HepG2 (cell line): ENCODE data around the gene CDK3. TPM values are rescaled to one million over a fixed set of nuclear protein-coding genes. Genes with fewer than 3 reads are reported as not detected.
A peak's percentile ranks its signal among the peaks of the same experiment; 100 is the strongest.

ENCODE experiments used
- FOXK2 ChIP-seq: fragments of 450-650 bp; IDR thresholded peaks from 2 replicates; pipeline ENCODE4 v1.6.1; 2016
- KMT2B ChIP-seq: IDR thresholded peaks from 2 replicates; pipeline ENCODE4 v1.6.1; 2016; ENCODE audit warnings: missing genetic modification reagents, missing compliant biosample characterization
- NR1H2 ChIP-seq: sonication (generic); formaldehyde crosslinking; IDR thresholded peaks from 2 replicates; pipeline ENCODE4 v1.8.1; 2022; ENCODE audit warnings: low read depth, missing genetic modification reagents, borderline replicate concordance
- PAX8 ChIP-seq: sonication (generic); formaldehyde crosslinking; IDR thresholded peaks from 2 replicates; pipeline ENCODE4 v1.8.0; 2022; ENCODE audit warnings: mild to moderate bottlenecking, missing genetic modification reagents, borderline replicate concordance
- RXRB ChIP-seq: IDR thresholded peaks from 2 replicates; pipeline ENCODE4 v1.6.1; 2016; ENCODE audit warnings: borderline replicate concordance, missing genetic modification reagents, missing compliant biosample characterization
- SOX13 ChIP-seq, 3 experiments: fragments of 450-650 bp in 1 of 3; sonication (generic) in 1 of 3; formaldehyde crosslinking in 1 of 3; IDR thresholded peaks in 2 of 3; conservative IDR thresholded peaks in 1 of 3; 2 replicates each; pipeline versions ENCODE4 v1.5.0 to v1.6.1; 2016 to 2020; ENCODE audit warnings: antibody characterized with exemption in 1 of 3, mild to moderate bottlenecking in 1 of 3, missing compliant biosample characterization in 1 of 3, missing genetic modification reagents in 1 of 3, moderate library complexity in 1 of 3
- SUZ12 ChIP-seq: fragments of 150-350 bp; IDR thresholded peaks from 2 replicates; pipeline ENCODE4 v1.6.1; 2014; ENCODE audit warnings: low read depth, low read length
- polyA plus RNA-seq, 8 experiments: library from polyadenylated mRNA; depleted of rRNA in 3 of 8; stranded (reverse) in 7 of 8; unstranded in 1 of 8; fragments of >200 nt; fragmentation: Illumina TruSeq in 4 of 8; extraction: Trizol in 4 of 8; gene quantifications; 2 replicates each; pipeline versions ENCODE4 v1.2.1 to v1.2.3, GENCODE V29; 2011 to 2016; ENCODE audit warnings: low read depth in 4 of 8, missing spikeins in 1 of 8, mixed read lengths in 1 of 8; ENCODE audit not compliant: insufficient read depth in 1 of 8
- total RNA-seq, 5 experiments: library from RNA; depleted of rRNA; stranded (reverse); fragments of >200 nt; fragmentation: Illumina TruSeq; extraction: Trizol; gene quantifications; 2 replicates each; pipeline ENCODE4 v1.2.3, GENCODE V29; 2016; ENCODE audit warnings: low read depth in 1 of 5
- TF ChIP-seq, protein P1 (sequence below): sonication (generic); formaldehyde crosslinking; IDR thresholded peaks from 2 replicates; pipeline ENCODE4 v1.5.1; 2020; ENCODE audit warnings: mild to moderate bottlenecking, missing genetic modification reagents
- TF ChIP-seq, protein P2 (sequence below): sonication (generic); formaldehyde crosslinking; IDR thresholded peaks from 2 replicates; pipeline ENCODE4 v1.8.0; 2022; ENCODE audit warnings: mild to moderate bottlenecking, missing genetic modification reagents, moderate library complexity
- TF ChIP-seq, protein P3 (sequence below), 2 experiments: fragments of 450-650 bp in 1 of 2; sonication (generic) in 1 of 2; formaldehyde crosslinking; IDR thresholded peaks; 2 replicates each; pipeline versions ENCODE4 v1.5.0 to v1.8.0; 2020 to 2022; ENCODE audit warnings: mild to moderate bottlenecking in 1 of 2, missing genetic modification reagents in 1 of 2
- TF ChIP-seq, protein P4 (sequence below): sonication (generic); formaldehyde crosslinking; IDR thresholded peaks from 2 replicates; pipeline ENCODE4 v1.4.0; 2020; ENCODE audit warnings: low read depth, mild to moderate bottlenecking, missing genetic modification reagents
- TF ChIP-seq, protein P5 (sequence below): sonication (generic); formaldehyde crosslinking; IDR thresholded peaks from 2 replicates; pipeline ENCODE4 v1.4.0; 2020; ENCODE audit warnings: missing genetic modification reagents
- TF ChIP-seq, protein P6 (sequence below): sonication (generic); formaldehyde crosslinking; IDR thresholded peaks from 2 replicates; pipeline ENCODE4 v1.4.0; 2020; ENCODE audit warnings: missing genetic modification reagents, mild to moderate bottlenecking, borderline replicate concordance
- TF ChIP-seq, protein P7 (sequence below): sonication (generic); formaldehyde crosslinking; IDR thresholded peaks from 2 replicates; pipeline ENCODE4 v1.4.0; 2020; ENCODE audit warnings: missing genetic modification reagents, borderline replicate concordance

Gene CDK3
- total and polyA plus RNA-seq, 2 of the 13 experiments (the other 11 are each of a cell fraction or from before 2014, with no cell fraction given), result 5.8 to 11.4 TPM

DNA sequence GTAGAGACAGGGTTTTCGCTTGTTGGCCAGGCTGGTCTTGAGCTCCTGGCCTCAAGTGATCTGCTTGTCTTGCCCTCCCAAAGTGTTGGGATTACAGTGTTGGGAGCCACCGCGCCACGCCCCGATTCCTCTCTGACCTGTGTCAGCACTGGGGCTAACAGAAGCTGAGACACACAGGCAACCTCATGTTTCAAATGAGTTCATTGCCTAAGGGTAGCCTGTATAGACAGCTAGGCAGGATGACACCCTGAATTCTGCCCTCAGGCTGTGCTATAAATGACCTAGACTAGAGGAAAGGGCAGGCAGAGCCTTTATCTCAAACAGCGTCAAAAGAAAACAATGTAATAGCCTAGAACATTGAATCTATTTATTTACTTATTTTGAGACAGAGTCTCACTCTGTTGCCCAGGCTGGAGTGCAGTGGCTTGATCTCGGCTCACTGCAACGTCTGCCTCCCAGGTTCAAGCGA, 2.3 kb upstream of the CDK3 start (continued):
- TF ChIP-seq FOXK2 (no peak), RXRB (CRISPR knock-in tag) (peak; percentile 85), KMT2B (CRISPR knock-in tag) (no peak), NR1H2 (no peak), SOX13 (IDR thresholded peaks at IDR 0.05) (no peak), SOX13 (CRISPR knock-in tag; conservative IDR thresholded peaks at IDR 0.05 in 1 of 2, IDR thresholded peaks at IDR 0.05 in 1 of 2) (peak in 1 of 2 experiments; percentile 58; a peak in 2 of 4 replicates), PAX8 (CRISPR knock-in tag) (0 out of 2 replicates have a peak, but pooled peaks have one; percentile 69), SUZ12 (no peak)
- TF ChIP-seq, protein P1, sequence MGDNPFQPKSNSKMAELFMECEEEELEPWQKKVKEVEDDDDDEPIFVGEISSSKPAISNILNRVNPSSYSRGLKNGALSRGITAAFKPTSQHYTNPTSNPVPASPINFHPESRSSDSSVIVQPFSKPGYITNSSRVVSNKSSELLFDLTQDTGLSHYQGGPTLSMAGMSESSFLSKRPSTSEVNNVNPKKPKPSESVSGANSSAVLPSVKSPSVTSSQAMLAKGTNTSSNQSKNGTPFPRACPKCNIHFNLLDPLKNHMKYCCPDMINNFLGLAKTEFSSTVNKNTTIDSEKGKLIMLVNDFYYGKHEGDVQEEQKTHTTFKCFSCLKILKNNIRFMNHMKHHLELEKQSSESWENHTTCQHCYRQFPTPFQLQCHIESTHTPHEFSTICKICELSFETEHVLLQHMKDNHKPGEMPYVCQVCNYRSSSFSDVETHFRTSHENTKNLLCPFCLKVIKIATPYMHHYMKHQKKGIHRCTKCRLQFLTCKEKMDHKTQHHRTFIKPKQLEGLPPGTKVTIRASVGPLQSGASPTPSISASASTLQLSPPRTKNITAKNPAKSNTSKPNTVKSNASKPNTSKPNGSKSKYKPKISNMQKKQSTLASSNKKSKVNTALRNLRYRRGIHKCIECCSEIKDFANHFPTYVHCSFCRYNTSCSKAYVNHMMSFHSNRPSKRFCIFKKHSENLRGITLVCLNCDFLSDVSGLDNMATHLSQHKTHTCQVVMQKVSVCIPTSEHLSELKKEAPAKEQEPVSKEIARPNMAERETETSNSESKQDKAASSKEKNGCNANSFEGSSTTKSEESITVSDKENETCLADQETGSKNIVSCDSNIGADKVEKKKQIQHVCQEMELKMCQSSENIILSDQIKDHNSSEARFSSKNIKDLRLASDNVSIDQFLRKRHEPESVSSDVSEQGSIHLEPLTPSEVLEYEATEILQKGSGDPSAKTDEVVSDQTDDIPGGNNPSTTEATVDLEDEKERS, result no peak
- TF ChIP-seq, protein P2, sequence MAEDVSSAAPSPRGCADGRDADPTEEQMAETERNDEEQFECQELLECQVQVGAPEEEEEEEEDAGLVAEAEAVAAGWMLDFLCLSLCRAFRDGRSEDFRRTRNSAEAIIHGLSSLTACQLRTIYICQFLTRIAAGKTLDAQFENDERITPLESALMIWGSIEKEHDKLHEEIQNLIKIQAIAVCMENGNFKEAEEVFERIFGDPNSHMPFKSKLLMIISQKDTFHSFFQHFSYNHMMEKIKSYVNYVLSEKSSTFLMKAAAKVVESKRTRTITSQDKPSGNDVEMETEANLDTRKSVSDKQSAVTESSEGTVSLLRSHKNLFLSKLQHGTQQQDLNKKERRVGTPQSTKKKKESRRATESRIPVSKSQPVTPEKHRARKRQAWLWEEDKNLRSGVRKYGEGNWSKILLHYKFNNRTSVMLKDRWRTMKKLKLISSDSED (CRISPR knock-in tag), result no peak
- TF ChIP-seq, protein P3, sequence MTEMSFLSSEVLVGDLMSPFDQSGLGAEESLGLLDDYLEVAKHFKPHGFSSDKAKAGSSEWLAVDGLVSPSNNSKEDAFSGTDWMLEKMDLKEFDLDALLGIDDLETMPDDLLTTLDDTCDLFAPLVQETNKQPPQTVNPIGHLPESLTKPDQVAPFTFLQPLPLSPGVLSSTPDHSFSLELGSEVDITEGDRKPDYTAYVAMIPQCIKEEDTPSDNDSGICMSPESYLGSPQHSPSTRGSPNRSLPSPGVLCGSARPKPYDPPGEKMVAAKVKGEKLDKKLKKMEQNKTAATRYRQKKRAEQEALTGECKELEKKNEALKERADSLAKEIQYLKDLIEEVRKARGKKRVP (CRISPR knock-in tag; IDR thresholded peaks at IDR 0.05), result no peak
- TF ChIP-seq, protein P4, sequence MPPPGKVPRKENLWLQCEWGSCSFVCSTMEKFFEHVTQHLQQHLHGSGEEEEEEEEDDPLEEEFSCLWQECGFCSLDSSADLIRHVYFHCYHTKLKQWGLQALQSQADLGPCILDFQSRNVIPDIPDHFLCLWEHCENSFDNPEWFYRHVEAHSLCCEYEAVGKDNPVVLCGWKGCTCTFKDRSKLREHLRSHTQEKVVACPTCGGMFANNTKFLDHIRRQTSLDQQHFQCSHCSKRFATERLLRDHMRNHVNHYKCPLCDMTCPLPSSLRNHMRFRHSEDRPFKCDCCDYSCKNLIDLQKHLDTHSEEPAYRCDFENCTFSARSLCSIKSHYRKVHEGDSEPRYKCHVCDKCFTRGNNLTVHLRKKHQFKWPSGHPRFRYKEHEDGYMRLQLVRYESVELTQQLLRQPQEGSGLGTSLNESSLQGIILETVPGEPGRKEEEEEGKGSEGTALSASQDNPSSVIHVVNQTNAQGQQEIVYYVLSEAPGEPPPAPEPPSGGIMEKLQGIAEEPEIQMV, result no peak
- TF ChIP-seq, protein P5, sequence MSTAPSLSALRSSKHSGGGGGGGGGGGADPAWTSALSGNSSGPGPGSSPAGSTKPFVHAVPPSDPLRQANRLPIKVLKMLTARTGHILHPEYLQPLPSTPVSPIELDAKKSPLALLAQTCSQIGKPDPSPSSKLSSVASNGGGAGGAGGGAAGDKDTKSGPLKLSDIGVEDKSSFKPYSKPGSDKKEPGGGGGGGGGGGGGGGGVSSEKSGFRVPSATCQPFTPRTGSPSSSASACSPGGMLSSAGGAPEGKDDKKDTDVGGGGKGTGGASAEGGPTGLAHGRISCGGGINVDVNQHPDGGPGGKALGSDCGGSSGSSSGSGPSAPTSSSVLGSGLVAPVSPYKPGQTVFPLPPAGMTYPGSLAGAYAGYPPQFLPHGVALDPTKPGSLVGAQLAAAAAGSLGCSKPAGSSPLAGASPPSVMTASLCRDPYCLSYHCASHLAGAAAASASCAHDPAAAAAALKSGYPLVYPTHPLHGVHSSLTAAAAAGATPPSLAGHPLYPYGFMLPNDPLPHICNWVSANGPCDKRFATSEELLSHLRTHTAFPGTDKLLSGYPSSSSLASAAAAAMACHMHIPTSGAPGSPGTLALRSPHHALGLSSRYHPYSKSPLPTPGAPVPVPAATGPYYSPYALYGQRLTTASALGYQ (CRISPR knock-in tag), result no peak
- TF ChIP-seq, protein P6, sequence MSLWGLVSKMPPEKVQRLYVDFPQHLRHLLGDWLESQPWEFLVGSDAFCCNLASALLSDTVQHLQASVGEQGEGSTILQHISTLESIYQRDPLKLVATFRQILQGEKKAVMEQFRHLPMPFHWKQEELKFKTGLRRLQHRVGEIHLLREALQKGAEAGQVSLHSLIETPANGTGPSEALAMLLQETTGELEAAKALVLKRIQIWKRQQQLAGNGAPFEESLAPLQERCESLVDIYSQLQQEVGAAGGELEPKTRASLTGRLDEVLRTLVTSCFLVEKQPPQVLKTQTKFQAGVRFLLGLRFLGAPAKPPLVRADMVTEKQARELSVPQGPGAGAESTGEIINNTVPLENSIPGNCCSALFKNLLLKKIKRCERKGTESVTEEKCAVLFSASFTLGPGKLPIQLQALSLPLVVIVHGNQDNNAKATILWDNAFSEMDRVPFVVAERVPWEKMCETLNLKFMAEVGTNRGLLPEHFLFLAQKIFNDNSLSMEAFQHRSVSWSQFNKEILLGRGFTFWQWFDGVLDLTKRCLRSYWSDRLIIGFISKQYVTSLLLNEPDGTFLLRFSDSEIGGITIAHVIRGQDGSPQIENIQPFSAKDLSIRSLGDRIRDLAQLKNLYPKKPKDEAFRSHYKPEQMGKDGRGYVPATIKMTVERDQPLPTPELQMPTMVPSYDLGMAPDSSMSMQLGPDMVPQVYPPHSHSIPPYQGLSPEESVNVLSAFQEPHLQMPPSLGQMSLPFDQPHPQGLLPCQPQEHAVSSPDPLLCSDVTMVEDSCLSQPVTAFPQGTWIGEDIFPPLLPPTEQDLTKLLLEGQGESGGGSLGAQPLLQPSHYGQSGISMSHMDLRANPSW (CRISPR knock-in tag), result no peak
- TF ChIP-seq, protein P7, sequence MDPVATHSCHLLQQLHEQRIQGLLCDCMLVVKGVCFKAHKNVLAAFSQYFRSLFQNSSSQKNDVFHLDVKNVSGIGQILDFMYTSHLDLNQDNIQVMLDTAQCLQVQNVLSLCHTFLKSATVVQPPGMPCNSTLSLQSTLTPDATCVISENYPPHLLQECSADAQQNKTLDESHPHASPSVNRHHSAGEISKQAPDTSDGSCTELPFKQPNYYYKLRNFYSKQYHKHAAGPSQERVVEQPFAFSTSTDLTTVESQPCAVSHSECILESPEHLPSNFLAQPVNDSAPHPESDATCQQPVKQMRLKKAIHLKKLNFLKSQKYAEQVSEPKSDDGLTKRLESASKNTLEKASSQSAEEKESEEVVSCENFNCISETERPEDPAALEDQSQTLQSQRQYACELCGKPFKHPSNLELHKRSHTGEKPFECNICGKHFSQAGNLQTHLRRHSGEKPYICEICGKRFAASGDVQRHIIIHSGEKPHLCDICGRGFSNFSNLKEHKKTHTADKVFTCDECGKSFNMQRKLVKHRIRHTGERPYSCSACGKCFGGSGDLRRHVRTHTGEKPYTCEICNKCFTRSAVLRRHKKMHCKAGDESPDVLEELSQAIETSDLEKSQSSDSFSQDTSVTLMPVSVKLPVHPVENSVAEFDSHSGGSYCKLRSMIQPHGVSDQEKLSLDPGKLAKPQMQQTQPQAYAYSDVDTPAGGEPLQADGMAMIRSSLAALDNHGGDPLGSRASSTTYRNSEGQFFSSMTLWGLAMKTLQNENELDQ (CRISPR knock-in tag), result no peak
